NCI-H1417 treated with DMSO at 0.1 percent for 48 hours (cell line): ENCODE results near the gene CNTNAP3B.
"Not testable (repeated sequence)": the region's sequence is repeated elsewhere in the genome, so short reads cannot be mapped to it uniquely, and the experiment has no call there.

ENCODE experiments used
- DNase-seq: peaks from one replicate; lab custom pipeline; 2025; lab: John Stamatoyannopoulos, UW

Gene CNTNAP3B

GRCh38 chr9:41977965-41978600 is 151.1 kb downstream of the CNTNAP3B start:
- DNase-seq: not testable (repeated sequence)

- not testable (repeated sequence) for DNase-seq
Measured at GRCh38 chr9:41974906-41975305, 154.3 kb downstream of the CNTNAP3B start.

GRCh38 chr9:41953007-41953406 is 176.2 kb downstream of the CNTNAP3B start:
- DNase-seq: not testable (repeated sequence)

- not testable (repeated sequence) for DNase-seq
Measured at GRCh38 chr9:41941738-41942137, 187.5 kb downstream of the CNTNAP3B start.

- not testable (repeated sequence) for DNase-seq
Measured at GRCh38 chr9:41938143-41938542, 191.1 kb downstream of the CNTNAP3B start.

GRCh38 chr9:41935727-41936126 is 193.5 kb downstream of the CNTNAP3B start:
- DNase-seq: not testable (repeated sequence)

GRCh38 chr9:41929172-41929571 is 200.1 kb downstream of the CNTNAP3B start:
- not testable (repeated sequence) for DNase-seq

GRCh38 chr9:41917374-41917773 is 211.9 kb downstream of the CNTNAP3B start:
- DNase-seq: not testable (repeated sequence)

- not testable (repeated sequence) for DNase-seq
Measured at GRCh38 chr9:41905488-41905887, 223.7 kb downstream of the CNTNAP3B start.

- DNase-seq: not testable (repeated sequence)
Measured at GRCh38 chr9:41902762-41903161, 226.5 kb downstream of the CNTNAP3B start.

GRCh38 chr9:41898720-41899343 is 230.4 kb downstream of the CNTNAP3B start:
- not testable (repeated sequence) for DNase-seq

- DNase-seq: not testable (repeated sequence)
Measured at GRCh38 chr9:41874557-41874956, 254.7 kb downstream of the CNTNAP3B start.

- not testable (repeated sequence) for DNase-seq
Measured at GRCh38 chr9:41855422-41855821, 273.8 kb downstream of the CNTNAP3B start.

GRCh38 chr9:41851848-41852740 is 277.1 kb downstream of the CNTNAP3B start:
- DNase-seq: not testable (repeated sequence)

GRCh38 chr9:41847829-41848228 is 281.4 kb downstream of the CNTNAP3B start:
- not testable (repeated sequence) for DNase-seq
